ENCODE measurements around the gene TRPM3. TPM values are rescaled to one million over a fixed set of nuclear protein-coding genes. Genes with fewer than 3 reads are reported as not detected.

TRPM3 gene
- total RNA-seq, 1 experiment from 2014 or later, result not detected

DNA sequence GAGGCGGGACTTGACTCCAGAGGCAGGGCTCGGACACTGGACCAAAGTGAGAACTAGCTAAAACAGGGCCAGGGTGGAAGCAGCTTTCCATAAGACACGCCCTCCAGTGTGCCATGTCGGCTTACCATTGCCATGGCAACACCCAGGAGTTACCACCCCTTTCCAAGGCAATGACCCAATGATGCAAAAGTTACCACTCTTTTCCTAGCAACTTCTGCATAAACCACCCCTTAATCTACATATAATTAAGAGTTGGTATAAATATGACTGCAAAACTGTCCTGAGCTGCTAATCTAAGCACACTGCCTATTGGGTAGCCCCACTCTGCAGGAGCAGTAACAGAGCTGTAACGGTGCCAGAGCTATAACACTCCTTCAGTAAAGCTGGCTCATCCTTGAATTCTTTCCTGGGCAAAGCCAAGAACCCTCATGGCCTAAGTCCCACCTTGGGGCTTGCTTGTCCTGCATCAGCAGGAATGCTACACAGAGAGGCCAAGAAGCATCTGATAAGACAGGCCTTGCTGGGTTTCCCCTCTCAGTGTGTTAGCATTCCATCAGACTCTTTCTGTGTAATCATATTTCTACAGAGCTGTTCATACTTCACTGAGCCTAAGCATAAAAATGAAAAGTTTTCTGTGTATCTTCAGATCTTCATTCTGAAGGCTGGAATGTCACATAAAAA, 444.2 kb downstream of the TRPM3 start:
- H2AFZ ChIP-seq (ENCODE audit: low read length), result no peak overlapping the region
- no peaks in the 10 kb centered on the region for H4K20me1 ChIP-seq (ENCODE audit: low read length)
- no peak for DNase-seq
- H3F3A ChIP-seq (ENCODE audit: low read length, unreplicated experiment), result no peaks in the 10 kb centered on the region
- H3K36me3 ChIP-seq (ENCODE audit: low read depth, low read length), result no peaks in the 10 kb centered on the region
- ChIA-PET POLR2A (ENCODE audit: unreplicated experiment) (no interaction called here), CTCF (no interaction called here)
- no peak overlapping the region for H3K27ac ChIP-seq (ENCODE audit: low read length)
- H3K9ac ChIP-seq (ENCODE audit: low read length), result no peak overlapping the region
- no peak overlapping the region for H3K4me3 ChIP-seq (ENCODE audit: low read length)
- intact Hi-C loops (cut with micrococcal nuclease), result no loop called here
- H3K9me3 ChIP-seq (ENCODE audit: low read length), result no peaks in the 10 kb centered on the region
- no peaks in the 10 kb centered on the region for H3K4me1 ChIP-seq (ENCODE audit: insufficient read depth, low read length)
- no peak overlapping the region for H3K4me2 ChIP-seq (ENCODE audit: low read length)
- TF ChIP-seq EZH2phosphoT487 (IDR thresholded peaks at IDR 0.05; ENCODE audit: borderline replicate concordance, low read length) (no peak), EZH2 (IDR thresholded peaks at IDR 0.05; ENCODE audit: low read length, unreplicated experiment) (no peak)
- TF ChIP-seq, protein P1, sequence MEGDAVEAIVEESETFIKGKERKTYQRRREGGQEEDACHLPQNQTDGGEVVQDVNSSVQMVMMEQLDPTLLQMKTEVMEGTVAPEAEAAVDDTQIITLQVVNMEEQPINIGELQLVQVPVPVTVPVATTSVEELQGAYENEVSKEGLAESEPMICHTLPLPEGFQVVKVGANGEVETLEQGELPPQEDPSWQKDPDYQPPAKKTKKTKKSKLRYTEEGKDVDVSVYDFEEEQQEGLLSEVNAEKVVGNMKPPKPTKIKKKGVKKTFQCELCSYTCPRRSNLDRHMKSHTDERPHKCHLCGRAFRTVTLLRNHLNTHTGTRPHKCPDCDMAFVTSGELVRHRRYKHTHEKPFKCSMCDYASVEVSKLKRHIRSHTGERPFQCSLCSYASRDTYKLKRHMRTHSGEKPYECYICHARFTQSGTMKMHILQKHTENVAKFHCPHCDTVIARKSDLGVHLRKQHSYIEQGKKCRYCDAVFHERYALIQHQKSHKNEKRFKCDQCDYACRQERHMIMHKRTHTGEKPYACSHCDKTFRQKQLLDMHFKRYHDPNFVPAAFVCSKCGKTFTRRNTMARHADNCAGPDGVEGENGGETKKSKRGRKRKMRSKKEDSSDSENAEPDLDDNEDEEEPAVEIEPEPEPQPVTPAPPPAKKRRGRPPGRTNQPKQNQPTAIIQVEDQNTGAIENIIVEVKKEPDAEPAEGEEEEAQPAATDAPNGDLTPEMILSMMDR (conservative IDR thresholded peaks at IDR 0.05; ENCODE audit: low read depth, low read length), result no peak
- no peaks in the 10 kb centered on the region for H3K27me3 ChIP-seq (ENCODE audit: low read length)
- no peaks in the 10 kb centered on the region for H3K9me2 ChIP-seq (replicated peaks; ENCODE audit: low read length)
- no peak for ATAC-seq
- BruUV-seq (replicated peaks), result no TSS peak
- no peaks in the 10 kb centered on the region for H3K79me2 ChIP-seq (ENCODE audit: low read length)

DNA sequence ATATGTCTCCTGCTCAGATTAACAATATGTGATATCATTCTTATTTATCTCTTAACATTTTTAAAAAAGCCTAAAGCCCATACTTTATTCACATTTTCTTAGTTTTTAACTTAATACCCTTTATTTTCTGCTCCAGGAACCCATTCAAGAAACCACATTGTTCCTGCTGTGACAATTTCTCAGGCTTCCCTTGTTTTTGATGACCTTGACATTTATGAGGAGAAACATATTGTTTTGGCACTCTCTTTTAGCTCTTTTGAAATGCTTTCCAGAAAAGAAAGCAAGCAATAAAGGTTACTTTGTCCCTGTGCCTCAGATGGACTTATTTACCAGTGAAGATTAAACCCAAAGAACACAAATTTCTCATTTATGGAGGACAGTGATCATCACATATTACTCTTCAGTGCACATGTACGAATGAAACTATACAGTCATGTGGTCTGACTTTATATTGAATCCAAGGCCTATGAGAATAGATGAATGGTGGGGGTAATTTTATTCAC, 445.5 kb downstream of the TRPM3 start:
- H3K4me3 ChIP-seq (ENCODE audit: low read length), result no peak overlapping the region
- BruUV-seq (replicated peaks), result no TSS peak
- H3K9me2 ChIP-seq (replicated peaks; ENCODE audit: low read length), result no peaks in the 10 kb centered on the region
- H3K27me3 ChIP-seq (ENCODE audit: low read length), result no peaks in the 10 kb centered on the region
- H3K9me3 ChIP-seq (ENCODE audit: low read length), result no peaks in the 10 kb centered on the region
- DNase-seq (no peak), ATAC-seq (no peak)
- H3K36me3 ChIP-seq (ENCODE audit: low read depth, low read length), result no peaks in the 10 kb centered on the region
- H3K4me1 ChIP-seq (ENCODE audit: insufficient read depth, low read length), result no peaks in the 10 kb centered on the region
- intact Hi-C loops (cut with micrococcal nuclease), result no loop called here
- no peak overlapping the region for H3K9ac ChIP-seq (ENCODE audit: low read length)
- H3K79me2 ChIP-seq (ENCODE audit: low read length), result no peaks in the 10 kb centered on the region
- H3F3A ChIP-seq (ENCODE audit: low read length, unreplicated experiment), result no peaks in the 10 kb centered on the region
- ChIA-PET POLR2A (ENCODE audit: unreplicated experiment) (no interaction called here), CTCF (no interaction called here)
- H3K4me2 ChIP-seq (ENCODE audit: low read length), result no peak overlapping the region
- no peak overlapping the region for H2AFZ ChIP-seq (ENCODE audit: low read length)
- H3K27ac ChIP-seq (ENCODE audit: low read length), result no peak overlapping the region
- TF ChIP-seq EZH2 (IDR thresholded peaks at IDR 0.05; ENCODE audit: low read length, unreplicated experiment), result no peak
- no peak for TF ChIP-seq EZH2phosphoT487 (IDR thresholded peaks at IDR 0.05; ENCODE audit: borderline replicate concordance, low read length)
- TF ChIP-seq, protein P1 (conservative IDR thresholded peaks at IDR 0.05; ENCODE audit: low read depth, low read length), result no peak
- H4K20me1 ChIP-seq (ENCODE audit: low read length), result no peaks in the 10 kb centered on the region

- intact Hi-C loops (cut with micrococcal nuclease), result no loop called here
- DNase-seq, result no peak
- CTCF ChIA-PET, result no interaction called here
Observed at GRCh38 chr9:70673844-70674243, 447.6 kb downstream of the TRPM3 start.

More at GRCh38 chr9:70673844-70674243, 447.6 kb downstream of the TRPM3 start:
- H3K9ac ChIP-seq (ENCODE audit: low read length), result no peak overlapping the region
- H3K36me3 ChIP-seq (ENCODE audit: low read depth, low read length), result no peaks in the 10 kb centered on the region
- no TSS peak for BruUV-seq (replicated peaks)
- H4K20me1 ChIP-seq (ENCODE audit: low read length), result no peaks in the 10 kb centered on the region
- no peaks in the 10 kb centered on the region for H3K27me3 ChIP-seq (ENCODE audit: low read length)
- H3K79me2 ChIP-seq (ENCODE audit: low read length), result no peaks in the 10 kb centered on the region
- no peak overlapping the region for H2AFZ ChIP-seq (ENCODE audit: low read length)
- no peaks in the 10 kb centered on the region for H3K9me3 ChIP-seq (ENCODE audit: low read length)
- H3K4me2 ChIP-seq (ENCODE audit: low read length), result no peak overlapping the region
- no peaks in the 10 kb centered on the region for H3K4me1 ChIP-seq (ENCODE audit: insufficient read depth, low read length)
- no peak overlapping the region for H3K27ac ChIP-seq (ENCODE audit: low read length)
- no peak overlapping the region for H3K4me3 ChIP-seq (ENCODE audit: low read length)
- POLR2A ChIA-PET (ENCODE audit: unreplicated experiment), result no interaction called here
- no peak for ATAC-seq
- TF ChIP-seq EZH2 (IDR thresholded peaks at IDR 0.05; ENCODE audit: low read length, unreplicated experiment) (no peak), EZH2phosphoT487 (IDR thresholded peaks at IDR 0.05; ENCODE audit: borderline replicate concordance, low read length) (no peak)
- TF ChIP-seq, protein P1 (conservative IDR thresholded peaks at IDR 0.05; ENCODE audit: low read depth, low read length), result no peak
- H3F3A ChIP-seq (ENCODE audit: low read length, unreplicated experiment), result no peaks in the 10 kb centered on the region
- H3K9me2 ChIP-seq (replicated peaks; ENCODE audit: low read length), result no peaks in the 10 kb centered on the region

Data from PC-3 (cell line).